GM21390 (cell line): ENCODE measurements around the gene SIK3.
A peak's percentile ranks its signal among the peaks of the same experiment; 100 is the strongest.

Experiments used
- ATAC-seq: cut with Tn5 transposase; IDR thresholded peaks from one replicate; pipeline ENCODE4 v1.9.1; 2021; ENCODE audit not compliant: unreplicated experiment

The SIK3 gene

DNA sequence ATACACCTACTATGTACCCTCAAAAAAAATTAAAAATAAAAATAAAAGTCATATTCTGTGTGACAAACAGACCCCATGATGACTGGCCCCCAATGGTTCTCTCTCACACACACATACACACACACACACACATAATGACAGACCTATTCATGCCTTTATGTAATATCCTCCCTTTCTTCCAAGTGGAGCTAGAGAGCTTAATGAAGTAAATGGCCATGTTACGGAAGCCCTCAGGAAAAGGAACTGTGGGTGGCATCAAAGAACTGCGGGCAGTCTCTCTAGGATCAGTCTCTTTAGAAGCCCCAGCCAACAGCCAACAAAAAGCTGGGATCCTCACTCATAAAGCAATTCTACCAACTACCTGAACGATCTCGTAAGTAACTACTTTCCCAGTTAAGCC is 125.5 kb downstream of the SIK3 start:
- ATAC-seq: no peak

DNA sequence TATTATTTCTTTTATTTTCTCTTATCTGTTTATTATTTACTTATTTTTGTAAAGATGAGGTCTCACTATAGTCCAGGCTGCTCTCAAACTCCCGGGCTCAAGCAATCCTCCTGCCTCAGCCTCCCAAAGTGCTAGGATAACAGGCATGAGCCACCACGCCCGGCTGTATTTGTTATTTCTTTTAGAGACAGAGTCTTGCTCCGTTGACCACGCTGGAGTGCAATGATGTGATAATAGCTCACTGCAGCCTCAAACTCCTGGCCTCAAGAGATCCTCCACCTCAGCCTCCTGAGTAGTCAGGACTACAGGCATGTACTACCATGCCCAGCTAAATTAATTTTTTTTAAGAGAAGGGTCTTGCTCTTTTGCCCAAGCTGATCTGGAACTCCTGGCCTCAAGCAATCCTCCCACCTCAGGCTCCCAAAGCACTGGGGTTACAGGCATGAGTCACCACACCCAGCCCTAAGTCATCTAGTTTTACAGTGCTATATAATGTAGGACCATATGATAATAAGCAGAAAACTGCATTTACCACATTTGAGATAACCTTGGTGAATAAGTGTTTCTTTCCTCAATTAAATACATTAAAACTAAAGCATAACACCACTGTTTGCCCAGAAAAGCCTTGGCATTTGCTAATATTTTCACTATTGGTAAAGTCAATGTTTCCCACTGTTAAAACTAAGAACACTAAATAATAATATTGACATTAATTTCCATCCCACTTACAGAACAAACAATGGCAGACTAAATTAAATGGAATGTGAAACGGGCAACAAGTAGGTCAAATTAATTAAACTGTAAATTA is 127.5 kb downstream of the SIK3 start:
- ATAC-seq: no peak

GRCh38 chr11:116969694-116970093 is 128.5 kb downstream of the SIK3 start:
- ATAC-seq: no peak

- ATAC-seq: no peak
These were observed 134.0 kb downstream of the SIK3 start for GRCh38 chr11:116964269-116964668.

DNA sequence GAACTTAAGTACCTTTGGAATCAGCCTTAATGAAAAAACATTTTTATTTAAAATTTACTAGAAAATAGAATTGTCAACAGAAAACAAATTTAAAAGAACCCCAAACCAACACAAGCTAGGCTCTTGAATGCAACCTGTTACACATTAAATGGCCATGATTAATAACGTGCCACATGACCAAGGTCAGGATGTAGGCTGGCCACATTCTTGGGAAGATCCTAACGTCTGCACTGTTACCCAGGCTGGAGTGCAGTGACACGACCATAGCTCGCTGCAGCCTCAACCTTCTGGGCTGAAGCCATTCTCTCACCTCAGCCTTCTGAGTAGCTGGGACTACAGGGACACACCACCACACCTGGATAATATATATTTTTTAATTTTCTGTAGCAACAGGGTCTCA is 134.4 kb downstream of the SIK3 start:
- no peak for ATAC-seq

- ATAC-seq: no peak
These were observed 136.1 kb downstream of the SIK3 start for GRCh38 chr11:116962108-116962507.

DNA sequence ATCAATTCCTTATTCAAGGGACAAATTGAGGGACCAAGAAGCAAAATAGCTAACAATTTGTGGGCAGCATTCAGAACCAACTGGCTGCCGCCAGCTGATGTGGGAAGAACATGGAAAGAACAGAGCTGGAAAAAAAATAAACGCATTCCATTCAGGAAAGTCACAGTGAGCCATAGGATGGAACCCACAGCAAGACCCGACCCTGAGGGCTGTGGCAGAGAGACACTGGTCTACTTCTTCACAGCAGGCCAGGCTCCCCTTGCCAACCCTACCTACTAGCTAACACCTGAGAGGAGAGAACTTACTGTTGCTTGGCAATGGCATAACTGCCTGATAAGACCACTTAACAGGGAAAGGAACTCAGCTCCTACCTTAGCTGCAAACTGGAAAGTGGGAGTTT is 137.3 kb downstream of the SIK3 start:
- no peak for ATAC-seq

DNA sequence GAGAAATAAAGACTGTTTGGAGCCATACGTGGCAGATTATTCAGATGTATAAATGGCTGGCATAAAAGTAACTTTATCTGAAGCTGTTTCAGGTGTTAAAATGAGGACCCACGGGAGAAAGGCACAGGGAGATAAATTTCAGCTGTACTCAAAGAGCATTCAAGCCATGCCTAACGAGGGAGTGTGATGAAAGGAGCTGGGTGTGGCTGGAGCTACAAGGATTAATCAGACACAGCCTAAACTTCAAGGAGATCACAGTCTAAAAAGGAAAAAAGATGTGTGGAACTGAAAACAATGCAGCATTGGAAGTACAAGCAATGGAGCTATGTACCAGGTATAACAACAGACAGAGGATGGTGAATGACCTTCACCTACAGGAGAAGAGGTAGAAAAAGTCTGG is 140.0 kb downstream of the SIK3 start:
- ATAC-seq: no peak

DNA sequence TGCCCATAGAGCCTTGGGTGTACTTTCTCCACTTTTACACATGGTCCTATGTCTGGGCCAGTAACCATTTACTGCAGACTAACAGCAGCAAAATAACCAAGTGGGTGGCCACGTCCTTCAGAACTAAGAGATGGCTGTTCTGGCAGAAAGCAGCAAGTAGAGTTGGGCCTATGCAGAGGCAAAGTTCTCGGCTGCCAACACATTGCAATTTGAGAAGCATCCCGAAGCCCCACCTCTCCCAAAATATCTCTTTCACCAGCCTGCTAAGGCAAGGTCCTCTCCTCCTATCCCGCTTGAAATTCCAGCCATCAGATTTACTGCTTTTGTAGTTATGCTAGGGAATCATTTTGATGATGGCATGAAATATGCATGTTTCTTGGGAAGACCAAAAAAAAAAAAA is 142.3 kb downstream of the SIK3 start:
- ATAC-seq: no peak

- no peak for ATAC-seq
These were observed 142.7 kb downstream of the SIK3 start for GRCh38 chr11:116955548-116955947.

DNA sequence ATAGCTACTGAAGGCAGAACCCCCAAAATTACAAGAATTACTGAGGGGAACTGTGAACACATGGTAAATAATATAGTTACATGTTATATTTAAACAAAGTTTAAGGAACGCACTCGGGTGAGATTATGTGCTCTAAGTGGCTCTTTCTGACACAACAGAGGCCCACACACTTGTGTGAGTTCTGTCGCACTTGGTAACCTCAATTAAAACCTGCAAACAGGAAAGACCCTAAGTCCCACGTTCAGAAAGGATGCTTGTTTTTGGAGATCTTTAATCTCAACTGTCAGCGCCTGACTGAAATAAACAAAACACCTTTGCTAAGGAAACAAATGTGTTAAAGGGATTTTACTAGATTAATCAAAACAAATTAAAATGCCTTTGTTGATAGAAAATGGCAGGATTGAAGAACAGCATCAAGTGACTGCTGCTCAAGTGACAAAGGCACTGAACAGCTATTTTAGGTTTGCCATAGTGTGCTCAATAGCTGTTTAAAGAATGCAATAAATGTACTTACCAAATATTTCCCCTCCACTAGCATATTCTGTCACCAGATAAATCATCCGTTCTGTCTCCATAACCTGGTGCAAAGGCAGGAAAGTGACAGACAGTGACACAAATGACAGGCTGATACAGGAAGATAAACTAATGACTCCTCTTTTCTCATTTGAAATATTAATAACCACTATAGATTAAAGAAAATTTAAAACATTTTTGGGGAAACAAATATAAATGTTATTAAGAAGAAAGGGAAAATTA is 144.5 kb downstream of the SIK3 start:
- ATAC-seq: no peak

DNA sequence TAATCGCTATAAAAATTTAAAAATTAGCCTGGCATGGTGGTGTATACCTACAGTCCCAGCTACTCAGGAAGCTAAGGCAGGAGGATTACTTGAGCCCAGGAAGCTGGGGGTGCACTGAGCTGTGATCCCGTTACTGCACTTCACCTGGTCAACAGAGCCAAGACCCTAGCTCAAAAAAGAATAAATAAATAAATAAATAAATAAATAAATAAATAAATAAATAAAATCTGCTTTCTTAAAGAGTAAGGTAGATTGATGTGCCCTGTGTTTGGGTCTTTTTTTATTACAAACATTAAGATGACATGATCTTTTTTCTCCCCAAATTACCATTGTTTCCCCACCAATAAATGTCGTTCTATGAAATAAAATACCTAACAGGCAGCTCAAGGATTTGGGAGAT is 146.5 kb downstream of the SIK3 start:
- ATAC-seq: no peak

DNA sequence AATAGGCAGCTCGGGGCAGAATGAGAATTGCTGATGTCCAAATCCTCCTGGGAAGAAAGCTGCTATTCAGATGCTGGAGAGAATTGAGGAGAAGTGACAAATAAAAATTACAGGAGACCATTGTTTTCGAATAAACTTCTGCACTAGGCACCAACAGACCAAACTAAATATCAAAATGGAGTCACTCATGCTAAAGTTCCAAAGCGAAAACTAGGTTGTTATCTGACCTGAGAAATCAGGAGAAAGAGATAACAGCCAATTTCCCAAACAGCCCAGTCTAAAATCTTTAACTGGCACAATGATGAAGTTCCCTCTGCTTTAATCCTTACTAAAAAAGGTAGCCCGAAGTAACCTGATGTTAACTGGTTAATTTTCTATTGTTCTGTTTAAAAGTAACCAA is 148.0 kb downstream of the SIK3 start:
- no peak for ATAC-seq

- ATAC-seq: peak; percentile 79
These were observed 149.8 kb downstream of the SIK3 start for GRCh38 chr11:116948391-116948790.

GRCh38 chr11:116946414-116946813 is 151.8 kb downstream of the SIK3 start:
- no peak for ATAC-seq

GRCh38 chr11:116939499-116939898 is 158.7 kb downstream of the SIK3 start:
- no peak for ATAC-seq

- ATAC-seq: no peak
These were observed 159.7 kb downstream of the SIK3 start for GRCh38 chr11:116938471-116939070.

- ATAC-seq: no peak
These were observed 161.3 kb downstream of the SIK3 start for GRCh38 chr11:116936754-116937446.

GRCh38 chr11:116935514-116935913 is 162.7 kb downstream of the SIK3 start:
- no peak for ATAC-seq

GRCh38 chr11:116935089-116935488 is 163.1 kb downstream of the SIK3 start:
- no peak for ATAC-seq

DNA sequence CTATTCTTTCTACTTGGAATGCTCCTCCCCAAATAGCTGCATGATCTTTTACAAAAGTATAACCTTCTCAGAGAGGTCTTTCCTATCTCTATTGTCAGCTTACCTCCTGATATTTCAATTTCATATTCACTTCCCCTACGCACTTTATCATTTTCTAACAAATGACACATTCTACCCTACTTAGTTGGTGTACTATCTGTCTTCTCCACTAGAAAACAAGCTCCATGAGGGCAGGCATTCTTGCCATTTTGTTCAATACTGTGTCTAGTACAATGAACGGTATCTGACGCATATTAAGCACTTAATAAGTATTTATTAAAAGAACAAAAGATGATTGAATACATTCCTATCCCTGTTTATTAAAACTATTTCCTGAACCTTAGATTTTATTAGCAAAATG is 164.3 kb downstream of the SIK3 start:
- ATAC-seq: no peak
